ENCODE measurements around the gene ZFP62.
A peak's percentile ranks its signal among the peaks of the same experiment; 100 is the strongest.
"Not testable (repeated sequence)": the region's sequence is repeated elsewhere in the genome, so short reads cannot be mapped to it uniquely, and the experiment has no call there.

ZFP62 gene

DNA sequence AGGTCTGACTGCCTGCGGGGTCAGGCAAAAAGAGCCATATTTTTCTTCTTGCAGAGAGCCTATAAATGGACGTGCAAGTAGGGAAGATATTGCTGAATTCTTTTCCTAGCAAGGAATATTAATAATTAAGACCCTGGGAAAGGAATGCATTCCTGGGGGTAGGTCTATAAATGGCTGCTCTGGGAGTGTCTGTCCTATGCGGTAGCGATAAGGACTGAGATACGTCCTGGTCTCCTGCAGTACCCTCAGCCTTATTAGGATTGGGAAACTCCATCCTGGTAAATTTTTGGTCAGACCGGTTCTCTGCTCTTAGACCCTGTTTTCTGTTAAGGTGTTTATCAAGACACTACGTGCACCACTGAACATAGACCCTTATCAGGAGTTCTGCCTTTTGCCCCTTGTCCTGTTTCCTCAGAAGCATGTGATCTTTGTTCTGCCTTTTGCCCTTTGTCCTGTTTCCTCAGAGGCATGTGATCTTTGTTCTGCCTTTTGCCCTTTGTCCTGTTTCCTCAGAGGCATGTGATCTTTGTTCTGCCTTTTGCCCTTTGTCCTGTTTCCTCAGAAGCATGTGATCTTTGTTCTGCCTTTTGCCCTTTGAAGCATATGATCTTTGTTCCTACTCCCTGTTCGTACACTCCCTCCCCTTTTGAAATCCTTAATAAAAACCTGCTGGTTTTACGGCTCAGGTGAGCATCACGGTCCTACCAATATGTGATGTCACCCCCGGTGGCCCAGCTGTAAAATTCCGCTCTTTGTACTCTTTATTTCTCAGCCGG lies 32.1 kb downstream of the ZFP62 start:
- DNase-seq, result not testable (repeated sequence)

DNA sequence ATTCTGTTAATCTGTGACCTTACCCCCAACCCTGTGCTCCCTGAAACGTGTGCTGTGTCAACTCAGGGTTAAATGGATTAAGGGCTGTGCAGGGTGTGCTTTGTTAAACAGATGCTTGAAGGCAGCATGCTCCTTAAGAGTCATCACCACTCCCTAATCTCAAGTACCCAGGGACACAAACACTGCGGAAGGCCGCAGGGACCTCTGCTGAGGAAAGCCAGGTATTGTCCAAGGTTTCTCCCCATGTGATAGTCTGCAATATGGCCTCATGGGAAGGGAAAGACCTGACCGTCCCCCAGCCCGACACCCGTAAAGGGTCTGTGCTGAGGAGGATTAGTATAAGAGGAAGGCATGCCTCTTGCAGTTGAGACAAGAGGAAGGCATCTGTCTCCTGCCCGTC lies 33.7 kb downstream of the ZFP62 start:
- peak; percentile 77 for DNase-seq

- DNase-seq, result no peak
Measured at GRCh38 chr5:180825768-180826525, 35.1 kb downstream of the ZFP62 start.

DNA sequence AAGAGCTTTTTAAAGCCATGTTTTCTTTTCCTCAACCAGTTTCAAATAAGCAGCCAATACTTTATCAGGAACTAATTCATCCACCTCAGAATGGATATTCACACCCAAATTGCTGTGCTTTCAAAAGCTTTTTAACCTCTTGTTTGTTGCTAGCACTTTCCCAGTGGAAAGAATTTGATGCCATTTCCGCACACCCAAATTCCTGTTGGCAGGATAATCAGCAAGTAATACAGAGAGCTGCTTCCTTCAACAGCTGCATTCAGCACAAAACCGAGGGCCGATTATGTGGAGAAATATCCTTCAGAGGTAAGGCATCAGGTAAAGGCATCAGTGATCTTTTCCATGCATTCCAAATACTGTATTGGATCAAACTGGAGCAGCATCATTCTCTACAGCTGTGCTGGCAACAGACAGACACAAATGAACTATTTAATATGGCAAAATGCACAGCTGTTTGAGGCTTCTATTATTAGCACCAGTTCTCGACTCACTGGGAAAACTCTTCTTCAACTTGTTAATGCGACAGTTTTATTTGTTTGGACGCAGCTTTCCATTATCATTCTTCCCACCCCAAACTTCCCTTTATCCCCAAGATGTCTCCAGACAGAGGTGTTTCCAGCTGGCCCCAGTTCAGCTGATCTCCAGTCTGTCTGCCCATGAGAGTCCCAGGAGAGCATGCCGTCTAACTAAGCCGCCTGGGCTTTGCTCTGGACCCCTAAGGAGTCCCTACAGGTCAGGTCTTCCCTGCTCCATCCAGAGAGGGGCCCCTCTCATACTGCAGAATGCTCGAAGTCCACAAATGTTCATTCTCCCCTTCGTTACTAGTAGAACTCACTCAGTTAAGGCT lies 36.2 kb downstream of the ZFP62 start:
- DNase-seq, result peak; percentile 57

DNA sequence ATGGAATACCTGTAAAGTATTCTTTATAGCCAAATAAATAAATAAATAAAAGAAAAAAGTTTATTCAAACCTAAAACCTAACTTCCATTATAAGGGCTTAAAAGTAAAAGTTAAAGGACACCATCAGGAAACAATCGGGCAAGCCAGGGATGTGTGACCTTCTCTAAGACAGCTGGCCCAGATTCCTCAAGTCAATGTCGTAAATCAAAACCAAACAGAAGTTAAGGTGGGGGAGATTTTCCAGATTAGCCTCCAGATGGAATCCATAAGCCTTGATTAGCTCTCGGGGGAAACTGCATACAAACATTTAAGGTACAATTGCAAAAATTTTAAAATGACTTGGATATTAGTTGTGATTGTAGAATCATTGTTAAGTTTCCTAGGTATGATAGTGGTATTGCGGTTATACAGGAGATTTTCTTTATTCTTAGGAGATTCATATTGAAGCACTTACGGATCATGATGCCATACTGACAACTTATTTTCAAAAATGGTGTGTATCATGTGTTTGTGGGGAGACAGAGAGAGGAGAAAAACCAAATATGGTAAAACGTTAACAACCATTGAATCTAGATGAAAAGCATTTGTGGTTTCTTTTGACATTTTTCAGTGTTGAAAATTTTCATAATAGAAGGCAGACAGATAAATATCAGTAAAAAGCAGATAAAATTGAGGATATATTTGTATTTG lies 37.0 kb downstream of the ZFP62 start:
- peak; percentile 87 for DNase-seq

- peak; percentile 24 for DNase-seq
Measured at GRCh38 chr5:180823346-180823745, 37.7 kb downstream of the ZFP62 start.

GRCh38 chr5:180821538-180821937 lies 39.5 kb downstream of the ZFP62 start:
- no peak for DNase-seq

- DNase-seq, result no peak
Measured at GRCh38 chr5:180820788-180821321, 40.2 kb downstream of the ZFP62 start.

DNA sequence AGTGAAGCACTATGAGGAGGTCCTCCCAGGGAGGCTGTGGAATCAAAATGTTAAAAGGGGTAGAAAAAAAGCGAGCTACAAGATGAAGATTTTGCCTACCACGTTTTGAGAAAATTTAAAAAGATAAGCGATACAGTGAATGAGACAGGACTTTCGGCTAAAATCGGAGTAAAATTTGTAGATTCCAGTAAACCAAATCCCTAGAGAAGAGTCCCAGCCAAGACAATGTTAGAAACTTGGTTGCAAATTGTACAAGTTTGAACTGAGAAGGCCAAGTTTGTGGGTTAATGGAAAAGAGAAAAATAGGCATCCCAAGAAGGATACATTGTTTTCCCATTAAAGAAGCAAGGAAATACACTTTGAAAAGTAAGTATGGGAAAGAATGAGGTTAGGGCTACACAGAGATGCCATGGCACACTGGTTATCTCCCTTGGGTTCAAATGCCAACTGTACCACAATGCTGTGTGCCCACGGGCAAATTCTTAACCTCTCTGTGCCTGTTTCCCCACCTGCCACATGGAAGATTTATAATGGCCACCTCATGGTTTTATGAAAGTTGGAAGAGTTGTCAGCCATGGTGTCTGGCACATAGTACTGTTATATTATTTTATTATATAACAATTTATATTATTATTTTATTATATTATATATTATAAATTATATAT lies 42.3 kb downstream of the ZFP62 start:
- no peak for DNase-seq

DNA sequence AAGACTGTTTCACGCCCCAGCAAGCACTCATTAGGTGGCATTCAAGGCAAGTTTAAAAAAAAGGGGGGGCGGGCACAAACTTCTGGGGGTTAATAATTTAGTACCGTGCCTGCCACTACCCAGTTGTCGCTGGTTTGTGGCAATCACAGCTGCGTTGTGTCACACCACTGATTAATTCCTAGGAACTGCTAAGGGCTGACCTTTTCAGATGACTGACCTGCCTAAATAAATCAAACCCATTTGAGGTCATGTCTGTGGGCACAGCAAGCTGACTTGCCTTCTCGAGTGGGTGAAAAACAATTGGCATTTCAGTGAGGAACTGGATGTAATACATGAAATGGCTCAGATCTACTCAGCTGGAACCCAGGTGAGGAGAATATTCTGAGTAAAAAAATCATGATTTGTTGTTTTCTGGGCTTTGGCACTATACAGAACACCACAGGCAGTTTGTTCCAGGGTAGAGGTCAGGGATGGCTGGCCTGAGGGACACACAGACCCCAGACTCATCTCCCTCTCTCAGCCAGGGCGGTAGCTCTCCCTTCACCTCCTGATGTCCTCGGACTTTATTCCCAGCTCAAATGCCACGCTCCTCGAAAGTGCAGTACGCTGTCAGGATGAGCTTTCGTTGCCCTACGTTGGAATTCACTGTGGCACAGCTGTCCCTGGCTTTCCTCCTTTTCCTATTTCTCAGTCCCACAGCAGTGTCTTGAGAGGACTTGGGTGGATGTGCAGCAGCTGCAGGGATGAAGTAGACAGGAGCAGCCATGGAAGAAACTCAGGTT lies 43.0 kb downstream of the ZFP62 start:
- no peak for DNase-seq

- no peak for DNase-seq
Measured at GRCh38 chr5:180816608-180817534, 44.2 kb downstream of the ZFP62 start.

GRCh38 chr5:180815293-180815917 lies 45.7 kb downstream of the ZFP62 start:
- no peak for DNase-seq

DNA sequence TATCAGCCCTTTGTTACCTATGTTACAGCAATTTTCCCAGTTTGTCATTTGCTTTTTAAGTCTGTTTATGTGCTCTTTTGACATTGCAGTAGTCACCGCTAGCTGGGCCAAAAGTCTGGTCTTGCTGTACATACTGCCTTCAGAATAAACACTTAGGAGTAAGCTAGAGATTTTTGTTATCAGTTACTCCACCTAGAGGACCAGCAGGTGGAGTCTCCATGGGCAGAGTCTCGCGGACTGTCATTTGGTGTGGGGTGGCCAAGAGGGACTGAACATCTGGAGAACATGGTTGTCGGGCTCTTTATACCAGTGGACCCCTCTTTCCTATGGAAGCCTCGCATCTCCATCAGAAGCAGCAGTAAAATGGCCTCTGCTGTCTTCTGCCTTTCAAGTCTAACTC lies 47.7 kb downstream of the ZFP62 start:
- no peak for DNase-seq

- DNase-seq, result no peak
Measured at GRCh38 chr5:180811623-180812124, 49.4 kb downstream of the ZFP62 start.

DNA sequence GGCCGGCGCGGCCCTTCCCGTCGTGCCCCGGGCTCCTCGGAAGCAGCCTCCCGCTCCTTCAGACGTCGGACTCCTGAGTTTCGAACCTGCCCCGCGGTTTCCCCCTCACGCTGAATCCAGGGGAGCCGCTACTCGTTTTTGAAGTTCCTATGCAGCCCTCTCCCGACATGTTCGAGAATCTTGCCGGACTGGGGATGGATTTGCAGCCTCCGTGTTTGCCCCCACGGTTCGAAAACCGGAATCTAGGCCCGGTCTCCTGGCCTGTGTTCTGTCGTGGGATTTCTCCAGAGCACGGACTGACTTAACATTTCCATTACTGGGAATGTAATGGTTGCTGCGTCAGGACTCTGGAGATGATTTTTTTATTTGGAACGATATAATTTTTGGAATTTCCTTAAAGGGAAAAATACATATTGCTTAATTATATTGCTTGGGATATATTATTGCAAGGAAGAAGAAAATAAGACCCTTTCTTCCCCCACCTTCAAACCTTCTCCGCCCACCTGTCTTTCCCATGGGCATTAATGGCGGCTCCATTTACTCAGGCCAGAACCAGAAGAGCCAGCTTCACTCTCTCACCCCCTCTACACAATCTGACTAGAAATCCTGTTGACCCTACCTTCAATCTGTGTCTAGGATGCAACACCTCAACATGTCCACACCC lies 50.0 kb downstream of the ZFP62 start:
- DNase-seq, result peak; percentile 39

GRCh38 chr5:180810210-180810958 lies 50.7 kb downstream of the ZFP62 start:
- peak; percentile 92 for DNase-seq

DNA sequence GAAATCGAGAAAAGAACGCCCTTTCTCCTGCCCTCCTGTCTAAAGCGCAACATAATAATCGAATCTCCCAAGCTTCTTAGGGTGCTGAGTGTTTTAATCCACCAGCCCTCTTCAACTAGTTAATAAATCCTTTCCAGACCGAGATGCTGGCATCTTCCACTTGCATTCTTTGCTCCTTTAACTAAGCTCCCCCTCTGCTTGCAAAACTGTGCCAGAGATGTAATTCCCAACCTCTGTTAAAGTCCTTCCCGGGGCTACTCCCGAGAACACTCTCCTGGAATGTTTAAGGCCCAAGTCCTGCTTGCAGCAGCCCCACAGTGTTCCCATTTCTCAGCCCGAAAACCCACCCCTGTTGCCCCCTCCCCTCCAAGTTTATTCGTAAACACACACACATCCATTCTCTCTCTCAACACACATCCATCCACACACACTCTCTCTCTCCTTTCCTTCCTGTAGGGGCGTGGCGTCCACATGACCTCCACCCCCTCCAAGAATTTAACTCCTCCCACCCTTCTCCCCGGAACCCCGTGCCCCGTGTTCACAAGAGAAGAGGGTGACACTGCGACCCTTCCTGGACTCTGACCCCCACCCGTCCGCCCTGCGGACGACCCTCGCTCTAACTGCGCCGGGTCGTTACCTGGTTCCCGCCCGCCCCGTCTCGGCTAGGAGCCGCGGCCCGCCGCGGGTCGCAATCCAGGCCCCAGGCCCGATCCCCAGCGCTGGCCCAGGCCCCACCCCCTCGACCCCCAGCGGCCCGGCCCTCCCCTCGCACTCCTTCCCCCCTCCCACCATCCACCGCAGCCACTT lies 51.5 kb downstream of the ZFP62 start:
- peak; percentile 93 for DNase-seq

Data from NCI-H82 (cell line).